Astrocyte of the spinal cord (primary cell): Measurements from ENCODE around the gene RIN1.

Experiments used
- DNase-seq: peaks from one replicate; pipeline ENCODE4 v3.0.0; 2011; ENCODE audit warnings: low read depth, low spot score
- H3K4me3 ChIP-seq: 2 replicates; pipeline ENCODE4 v1.5.1; 2011; ENCODE audit warnings: low read depth, mild to moderate bottlenecking, low read length, moderate library complexity
- in situ Hi-C: cut with HindIII; loops from 2 replicates; pipeline ENCODE4 v1.10.0; 2017; ENCODE audit warnings: low sequenced_read_pairs
- TF ChIP-seq, protein P1 (sequence below): IDR thresholded peaks from 2 replicates; pipeline ENCODE4 v1.5.1; 2012; ENCODE audit warnings: low read depth, mild to moderate bottlenecking, low read length, inconsistent platforms

The RIN1 gene

DNA sequence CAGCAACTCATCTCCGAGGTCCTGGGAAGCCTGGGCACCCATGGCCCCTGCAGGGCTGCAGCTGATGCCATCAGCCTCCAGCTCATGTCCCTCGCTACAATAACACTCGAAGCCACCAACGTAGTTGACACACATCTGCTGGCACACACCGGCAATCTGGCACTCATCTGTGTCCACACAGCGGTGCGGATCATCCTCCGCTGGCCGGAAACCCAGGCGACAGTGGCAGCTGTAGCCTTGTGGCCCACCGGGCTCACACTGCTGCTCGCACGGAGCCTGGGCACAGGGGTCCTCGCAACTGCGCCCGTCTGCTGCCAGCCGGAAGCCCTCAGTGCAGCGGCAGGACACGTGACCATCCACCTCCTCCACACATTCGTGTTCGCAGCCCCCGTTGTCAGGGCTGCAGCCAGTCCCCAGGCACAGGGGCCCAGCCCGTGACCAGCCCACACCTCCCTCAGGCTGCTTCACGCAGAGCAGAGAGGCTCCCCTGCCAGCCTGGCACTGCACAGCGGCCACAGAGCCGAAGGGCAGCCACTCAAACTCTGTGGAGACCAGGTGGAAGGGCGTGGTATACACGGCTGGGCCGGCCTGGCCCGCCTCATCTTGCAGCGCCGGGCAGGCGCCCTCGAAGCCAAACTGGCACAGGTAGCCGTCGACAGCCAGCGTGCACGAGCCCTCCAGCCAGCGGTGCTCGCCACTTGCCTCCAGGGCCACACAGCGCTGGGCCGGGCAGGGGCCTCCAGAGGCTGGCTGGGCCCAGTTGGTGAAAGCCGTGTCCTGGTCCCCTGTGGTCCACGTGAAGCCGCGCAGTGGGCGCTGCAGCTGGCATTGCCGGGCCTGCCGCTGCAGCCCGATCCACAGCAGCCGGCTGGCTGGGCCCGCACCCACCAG, 20.1 kb downstream of the RIN1 start:
- TF ChIP-seq, protein P1, sequence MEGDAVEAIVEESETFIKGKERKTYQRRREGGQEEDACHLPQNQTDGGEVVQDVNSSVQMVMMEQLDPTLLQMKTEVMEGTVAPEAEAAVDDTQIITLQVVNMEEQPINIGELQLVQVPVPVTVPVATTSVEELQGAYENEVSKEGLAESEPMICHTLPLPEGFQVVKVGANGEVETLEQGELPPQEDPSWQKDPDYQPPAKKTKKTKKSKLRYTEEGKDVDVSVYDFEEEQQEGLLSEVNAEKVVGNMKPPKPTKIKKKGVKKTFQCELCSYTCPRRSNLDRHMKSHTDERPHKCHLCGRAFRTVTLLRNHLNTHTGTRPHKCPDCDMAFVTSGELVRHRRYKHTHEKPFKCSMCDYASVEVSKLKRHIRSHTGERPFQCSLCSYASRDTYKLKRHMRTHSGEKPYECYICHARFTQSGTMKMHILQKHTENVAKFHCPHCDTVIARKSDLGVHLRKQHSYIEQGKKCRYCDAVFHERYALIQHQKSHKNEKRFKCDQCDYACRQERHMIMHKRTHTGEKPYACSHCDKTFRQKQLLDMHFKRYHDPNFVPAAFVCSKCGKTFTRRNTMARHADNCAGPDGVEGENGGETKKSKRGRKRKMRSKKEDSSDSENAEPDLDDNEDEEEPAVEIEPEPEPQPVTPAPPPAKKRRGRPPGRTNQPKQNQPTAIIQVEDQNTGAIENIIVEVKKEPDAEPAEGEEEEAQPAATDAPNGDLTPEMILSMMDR = no peak
- peak overlapping the region; percentile 57 for H3K4me3 ChIP-seq
- in situ Hi-C loops = no loop called here
- DNase-seq = no peak

DNA sequence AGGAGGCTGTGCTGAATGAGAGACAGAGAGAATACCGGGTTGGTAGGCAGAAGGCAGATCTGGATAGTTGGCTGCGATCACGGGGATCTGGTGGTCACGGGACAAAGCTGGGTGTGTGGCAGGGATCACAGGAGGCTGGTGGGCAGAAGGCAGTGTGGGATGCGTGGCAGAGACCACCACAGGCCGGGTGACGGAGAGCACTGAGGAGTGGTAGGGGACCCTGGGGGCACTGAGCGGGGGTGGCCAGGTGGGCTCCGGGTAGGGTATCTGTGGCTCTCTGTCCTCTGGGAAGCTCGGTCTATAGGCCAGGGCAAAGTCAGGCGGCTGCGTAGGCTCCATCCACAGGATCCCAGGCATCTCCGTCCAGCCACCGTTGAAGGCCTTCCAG, 20.7 kb downstream of the RIN1 start:
- in situ Hi-C loops = no loop called here

GRCh38 chr11:66314561-66315497, 21.4 kb downstream of the RIN1 start:
- in situ Hi-C loops = no loop called here
- H3K4me3 ChIP-seq = peak overlapping the region; percentile 57
- no peak for DNase-seq
- TF ChIP-seq, protein P1 = no peak

More for the DNA sequence above, 20.7 kb downstream of the RIN1 start:
- DNase-seq = no peak
- TF ChIP-seq, protein P1 = no peak
- H3K4me3 ChIP-seq = peak overlapping the region; percentile 57

GRCh38 chr11:66314186-66314501, 22.1 kb downstream of the RIN1 start:
- H3K4me3 ChIP-seq = peak overlapping the region; percentile 57
- no peak for DNase-seq
- in situ Hi-C loops = no loop called here
- TF ChIP-seq, protein P1 = no peak

DNA sequence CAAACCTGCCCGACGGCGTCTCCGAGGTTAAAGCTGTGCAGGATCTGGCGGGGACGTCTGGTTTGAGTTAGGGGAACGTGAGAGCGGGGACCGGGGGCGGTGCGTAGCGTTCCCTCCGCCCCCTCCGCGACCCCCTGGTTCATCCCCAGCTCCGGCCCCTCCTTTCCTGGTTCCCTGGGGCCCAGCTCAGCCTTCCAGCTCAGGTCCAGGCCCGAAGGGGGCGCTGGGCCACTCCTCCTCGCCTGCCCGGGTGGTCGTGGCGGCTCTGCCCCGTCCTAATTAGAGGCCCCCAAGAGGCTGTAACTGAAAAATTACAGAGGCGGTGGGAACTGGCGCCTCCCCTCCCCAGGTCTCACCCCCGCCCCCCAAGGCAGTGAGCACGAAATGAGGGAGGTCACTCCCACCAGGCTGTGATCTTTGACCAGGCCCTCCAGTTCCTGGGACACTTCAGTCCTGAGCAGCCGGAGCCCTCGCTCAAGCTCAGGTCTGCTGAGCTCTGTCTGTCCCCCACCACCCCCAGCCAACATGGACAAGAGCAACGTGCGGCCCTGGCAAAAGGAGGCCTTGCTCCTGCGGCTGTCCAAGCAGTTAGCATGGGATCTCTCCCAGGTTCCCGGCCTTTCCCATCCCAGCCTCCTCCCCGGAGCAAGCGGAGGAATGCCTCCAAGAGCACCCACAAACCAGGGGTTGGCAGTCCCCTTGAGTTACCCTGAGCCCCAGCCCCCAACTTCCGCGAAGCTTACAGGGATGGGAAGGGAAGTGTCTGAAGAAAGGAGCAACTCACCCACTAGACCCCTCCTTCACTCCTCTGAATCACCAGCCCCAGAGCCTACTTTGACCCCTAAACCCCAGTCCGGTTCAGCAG, 22.7 kb downstream of the RIN1 start:
- DNase-seq = no peak
- peak overlapping the region; percentile 57 for H3K4me3 ChIP-seq
- in situ Hi-C loops = no loop called here
- TF ChIP-seq, protein P1 = peak; percentile 42
